LNCaP clone FGC (cell line): Measurements from ENCODE around the gene SLC29A3.

Source experiments
- DNase-seq: peaks from one replicate; pipeline ENCODE4 v3.0.0-alpha.2; 2011; ENCODE audit warnings: low read depth
- H3K4me3 ChIP-seq: 2 replicates; pipeline ENCODE4 v1.5.1; 2011; ENCODE audit warnings: mild to moderate bottlenecking, low read depth, low read length, control low read depth
- TF ChIP-seq, protein P1 (sequence below): IDR thresholded peaks from 2 replicates; pipeline ENCODE4 v1.5.1; 2012; ENCODE audit warnings: mild to moderate bottlenecking; ENCODE audit not compliant: control insufficient read depth, insufficient read depth; ENCODE audit errors: extremely low read depth

The SLC29A3 gene

GRCh38 chr10:71382028-71382427 is 63.0 kb downstream of the SLC29A3 start:
- TF ChIP-seq, protein P1, sequence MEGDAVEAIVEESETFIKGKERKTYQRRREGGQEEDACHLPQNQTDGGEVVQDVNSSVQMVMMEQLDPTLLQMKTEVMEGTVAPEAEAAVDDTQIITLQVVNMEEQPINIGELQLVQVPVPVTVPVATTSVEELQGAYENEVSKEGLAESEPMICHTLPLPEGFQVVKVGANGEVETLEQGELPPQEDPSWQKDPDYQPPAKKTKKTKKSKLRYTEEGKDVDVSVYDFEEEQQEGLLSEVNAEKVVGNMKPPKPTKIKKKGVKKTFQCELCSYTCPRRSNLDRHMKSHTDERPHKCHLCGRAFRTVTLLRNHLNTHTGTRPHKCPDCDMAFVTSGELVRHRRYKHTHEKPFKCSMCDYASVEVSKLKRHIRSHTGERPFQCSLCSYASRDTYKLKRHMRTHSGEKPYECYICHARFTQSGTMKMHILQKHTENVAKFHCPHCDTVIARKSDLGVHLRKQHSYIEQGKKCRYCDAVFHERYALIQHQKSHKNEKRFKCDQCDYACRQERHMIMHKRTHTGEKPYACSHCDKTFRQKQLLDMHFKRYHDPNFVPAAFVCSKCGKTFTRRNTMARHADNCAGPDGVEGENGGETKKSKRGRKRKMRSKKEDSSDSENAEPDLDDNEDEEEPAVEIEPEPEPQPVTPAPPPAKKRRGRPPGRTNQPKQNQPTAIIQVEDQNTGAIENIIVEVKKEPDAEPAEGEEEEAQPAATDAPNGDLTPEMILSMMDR = no peak
- no peak overlapping the region for H3K4me3 ChIP-seq
- DNase-seq = no peak

- no peak for DNase-seq
- TF ChIP-seq, protein P1 = no peak
- no peak overlapping the region for H3K4me3 ChIP-seq
Observed at GRCh38 chr10:71382757-71383156, 63.7 kb downstream of the SLC29A3 start.

DNA sequence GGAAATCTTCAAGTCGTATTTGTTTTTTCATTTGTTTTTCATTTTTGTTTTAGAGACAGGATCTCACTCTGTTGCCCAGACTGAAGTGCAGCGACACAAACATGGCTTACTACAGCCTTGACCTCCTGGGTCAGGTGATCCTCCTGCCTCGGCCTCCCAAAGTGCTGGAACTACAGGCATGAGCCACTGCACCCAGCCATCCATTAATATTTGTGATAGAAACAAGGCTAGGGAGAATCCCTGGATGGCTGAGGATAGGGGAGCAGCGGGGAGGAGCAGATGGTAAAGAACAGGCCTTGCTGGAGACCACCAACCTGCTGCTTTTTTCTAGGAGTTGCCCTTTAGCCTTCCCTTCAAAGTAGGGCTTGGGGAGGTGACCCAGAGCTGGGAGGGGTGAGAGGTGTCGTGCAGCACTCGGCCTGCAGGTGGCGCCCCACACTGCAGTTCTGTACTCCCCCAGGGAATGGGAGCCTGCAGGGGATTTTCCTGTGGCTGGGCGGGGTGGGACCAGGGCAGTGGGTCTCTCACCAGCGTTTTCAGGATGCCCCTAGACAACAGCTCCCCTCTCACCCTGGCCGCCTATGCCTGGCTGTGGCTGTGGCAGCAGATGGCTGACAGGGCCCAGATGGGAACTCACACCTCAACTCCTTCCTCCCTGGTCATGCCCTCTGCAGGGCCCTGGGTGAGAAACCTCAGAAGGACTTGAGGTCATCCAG is 65.1 kb downstream of the SLC29A3 start:
- no peak overlapping the region for H3K4me3 ChIP-seq
- no peak for DNase-seq
- TF ChIP-seq, protein P1 = peak; percentile 89

DNA sequence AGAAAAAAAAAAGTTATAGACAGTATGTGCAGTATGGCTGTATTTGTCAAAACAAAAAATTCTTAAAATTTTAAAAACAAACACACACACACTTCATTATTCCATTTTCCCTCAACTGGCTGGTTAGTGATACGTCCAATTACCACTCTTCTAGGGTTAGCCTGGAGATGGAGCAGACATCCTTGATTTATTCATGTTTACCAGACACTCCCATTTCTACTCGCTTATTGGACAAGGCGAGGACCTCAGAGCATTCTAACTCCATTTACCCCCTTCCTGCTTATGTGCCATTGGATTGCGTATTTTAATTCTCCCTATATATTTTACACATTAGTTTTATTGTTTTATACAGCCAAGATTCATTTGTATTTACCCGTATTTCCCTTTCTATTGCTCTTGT is 69.1 kb downstream of the SLC29A3 start:
- TF ChIP-seq, protein P1 = no peak
- DNase-seq = no peak
- no peak overlapping the region for H3K4me3 ChIP-seq

DNA sequence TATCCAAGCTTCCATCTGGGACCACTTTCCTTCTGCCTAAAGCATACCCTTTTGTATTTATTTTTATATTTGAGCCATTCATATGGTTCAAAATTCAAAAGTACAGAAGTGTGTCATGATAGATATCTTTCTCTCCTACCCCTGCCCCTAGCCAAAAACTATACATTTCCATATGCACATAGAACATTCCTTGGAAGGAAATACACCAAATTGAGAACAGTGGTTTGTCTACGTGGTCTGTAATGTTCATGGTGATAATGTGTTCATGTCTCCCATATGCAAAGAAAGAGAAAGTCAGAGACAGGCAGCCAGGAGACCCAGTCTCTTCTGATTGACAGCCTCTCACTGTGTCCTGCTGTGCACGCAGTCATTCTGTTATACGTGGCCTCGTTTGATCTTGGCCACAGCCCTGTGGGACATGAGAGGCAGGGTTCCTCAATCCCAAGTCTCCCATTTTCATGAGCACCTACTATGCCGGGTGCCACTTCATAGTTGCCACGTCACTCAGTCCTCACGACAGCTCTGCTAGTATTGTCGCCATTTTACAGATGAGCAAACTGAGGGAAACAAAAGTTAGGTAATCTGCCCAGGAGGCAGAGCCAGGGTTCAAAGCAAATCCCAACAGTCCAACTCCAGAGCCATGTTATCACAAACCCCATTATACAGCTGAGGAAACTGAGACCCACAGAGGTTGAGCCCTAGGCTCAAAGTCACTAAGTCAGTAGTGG is 69.7 kb downstream of the SLC29A3 start:
- TF ChIP-seq, protein P1 = no peak
- DNase-seq = no peak
- no peak overlapping the region for H3K4me3 ChIP-seq

DNA sequence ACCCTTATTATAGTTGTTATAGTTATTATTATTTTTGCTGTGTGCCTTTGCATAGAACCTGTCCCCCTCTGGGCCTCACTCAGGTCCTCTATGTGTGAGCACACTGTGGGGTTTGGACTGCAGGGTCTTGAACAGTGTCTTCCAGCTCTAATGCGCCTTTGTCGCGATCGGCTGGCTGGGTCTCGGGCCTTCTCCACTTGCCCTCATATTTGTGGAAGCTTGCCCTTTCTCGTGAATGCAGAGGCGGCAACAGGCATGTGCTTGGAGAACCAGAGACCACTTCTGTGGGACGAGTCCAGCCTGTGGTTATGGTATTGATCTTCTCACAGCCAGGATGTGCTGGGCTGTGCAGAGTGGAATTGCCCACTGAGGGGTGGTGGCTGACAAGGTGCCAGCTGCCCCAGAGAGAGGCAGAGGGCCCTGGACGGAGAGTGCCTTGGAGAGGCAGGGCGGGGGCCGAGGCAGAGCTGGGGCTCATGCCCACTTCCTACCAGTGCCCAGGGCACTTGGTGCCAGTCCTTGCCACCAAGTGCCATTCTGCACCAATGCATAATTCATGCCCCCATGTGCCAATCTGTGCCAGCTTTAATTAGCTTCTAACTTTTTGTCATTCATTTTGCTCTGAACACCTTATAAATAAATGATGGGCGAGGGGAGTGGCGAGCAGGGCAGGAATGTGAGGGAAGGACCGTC is 70.9 kb downstream of the SLC29A3 start:
- no peak for DNase-seq
- H3K4me3 ChIP-seq = no peak overlapping the region
- TF ChIP-seq, protein P1 = no peak
